IMR-90 (cell line): ENCODE measurements around the gene ORMDL2. TPM values are rescaled to one million over a fixed set of nuclear protein-coding genes. Genes with fewer than 3 reads are reported as not detected.
A peak's percentile ranks its signal among the peaks of the same experiment; 100 is the strongest.

Source experiments
- ATAC-seq: fragments of 200-7000 bp; cut with Tn5 transposase; 2 replicates; pipeline ENCODE4 v1.9.1; 2020; ENCODE audit warnings: low read depth, mild to moderate bottlenecking, moderate library complexity
- BruUV-seq: library from RNA; stranded (reverse); fragments of 400-500 nt; replicated peaks from 2 replicates; lab custom pipeline; 2021; lab: Mats Ljungman, UMichigan
- CTCF ChIA-PET: fragments of 300-600 bp; formaldehyde crosslinking; extraction: SDS; loops from one replicate; lab custom pipeline; 2021; ENCODE audit warnings: antibody characterized with exemption; lab: Yijun Ruan, JAX
- POLR2A ChIA-PET: fragments of 300-600 bp; sonication (Branson Sonifier 250); formaldehyde crosslinking; loops from one replicate; lab custom pipeline; 2022; ENCODE audit warnings: antibody characterized with exemption; ENCODE audit not compliant: unreplicated experiment; lab: Charles Lee
- DNase-seq: peaks from one replicate; pipeline ENCODE4 v3.0.0; 2013
- H2AFZ ChIP-seq: replicated peaks from 2 replicates; pipeline ENCODE3; 2013; ENCODE audit warnings: low read length, mild to moderate bottlenecking; ENCODE audit not compliant: poor library complexity
- H2AK5ac ChIP-seq: 2 replicates; pipeline ENCODE4 v1.6.1; 2013; ENCODE audit warnings: low read depth, low read length, inconsistent platforms
- H2AK9ac ChIP-seq: replicated peaks from 2 replicates; pipeline ENCODE3; 2013; ENCODE audit warnings: mild to moderate bottlenecking, low read depth, low read length, moderate library complexity; ENCODE audit not compliant: poor library complexity
- H2BK120ac ChIP-seq: 2 replicates; pipeline ENCODE4 v1.6.1; 2013; ENCODE audit warnings: low read depth, low read length, inconsistent platforms
- H2BK15ac ChIP-seq: 3 replicates; pipeline ENCODE4 v1.6.1; 2013; ENCODE audit warnings: low read depth, low read length, inconsistent platforms
- H2BK20ac ChIP-seq: 2 replicates; pipeline ENCODE4 v1.6.1; 2013; ENCODE audit warnings: low read depth, mild to moderate bottlenecking, inconsistent platforms, low read length, moderate library complexity
- H2BK5ac ChIP-seq: 2 replicates; pipeline ENCODE4 v1.6.1; 2013; ENCODE audit warnings: mild to moderate bottlenecking, low read depth, low read length, inconsistent platforms; ENCODE audit not compliant: poor library complexity, severe bottlenecking
- H3K14ac ChIP-seq: replicated peaks from 2 replicates; pipeline ENCODE4 v1.6.1; 2013; ENCODE audit warnings: low read depth, low read length, inconsistent platforms
- H3K18ac ChIP-seq: 2 replicates; pipeline ENCODE4 v1.6.1; 2013; ENCODE audit warnings: low read depth, low read length, control low read depth
- H3K23ac ChIP-seq: 2 replicates; pipeline ENCODE4 v1.6.1; 2013; ENCODE audit warnings: low read depth, low read length, inconsistent platforms
- H3K27ac ChIP-seq: 2 replicates; pipeline ENCODE4 v1.5.1; 2013; ENCODE audit warnings: mild to moderate bottlenecking, control low read depth, low read length; ENCODE audit not compliant: insufficient read depth
- H3K27me3 ChIP-seq: 2 replicates; pipeline ENCODE4 v1.6.1; 2013; ENCODE audit warnings: low read length; ENCODE audit not compliant: control insufficient read depth, insufficient read depth
- H3K36me3 ChIP-seq: 2 replicates; pipeline ENCODE4 v1.6.1; 2013; ENCODE audit warnings: low read length, mixed read lengths; ENCODE audit not compliant: control insufficient read depth, insufficient read depth
- H3K4ac ChIP-seq: 2 replicates; pipeline ENCODE4 v1.6.1; 2013; ENCODE audit warnings: low read depth, low read length, inconsistent platforms
- H3K4me1 ChIP-seq: 2 replicates; pipeline ENCODE4 v1.6.1; 2013; ENCODE audit warnings: low read length, mixed read lengths; ENCODE audit not compliant: control insufficient read depth, insufficient read depth
- H3K4me2 ChIP-seq: 2 replicates; pipeline ENCODE4 v1.6.1; 2013; ENCODE audit warnings: low read depth, mild to moderate bottlenecking, control low read depth, low read length, moderate library complexity
- H3K4me3 ChIP-seq: 2 replicates; pipeline ENCODE4 v1.5.1; 2013; ENCODE audit warnings: low read depth, mild to moderate bottlenecking, control low read depth, low read length, moderate library complexity; ENCODE audit not compliant: insufficient read depth
- H3K56ac ChIP-seq: 2 replicates; pipeline ENCODE4 v1.6.1; 2013; ENCODE audit warnings: low read length, inconsistent platforms; ENCODE audit not compliant: insufficient read depth; ENCODE audit errors: extremely low read depth
- H3K79me1 ChIP-seq, 2 experiments: 2 replicates each; pipeline ENCODE4 v1.6.1; 2013; ENCODE audit warnings: low read length in 2 of 2, inconsistent platforms in 1 of 2, low read depth in 1 of 2
- H3K9ac ChIP-seq: 2 replicates; pipeline ENCODE4 v1.6.1; 2013; ENCODE audit warnings: low read depth, low read length, control low read depth
- H3K9me1 ChIP-seq: 2 replicates; pipeline ENCODE4 v1.6.1; 2013; ENCODE audit warnings: low read length, inconsistent platforms; ENCODE audit not compliant: insufficient read depth
- H3K9me3 ChIP-seq: 2 replicates; pipeline ENCODE4 v1.6.1; 2013; ENCODE audit warnings: low read length; ENCODE audit not compliant: control insufficient read depth, insufficient read depth
- H4K20me1 ChIP-seq: 2 replicates; pipeline ENCODE4 v1.6.1; 2013; ENCODE audit warnings: low read length, inconsistent platforms; ENCODE audit not compliant: insufficient read depth
- H4K5ac ChIP-seq: 2 replicates; pipeline ENCODE4 v1.6.1; 2013; ENCODE audit warnings: mild to moderate bottlenecking, low read depth, low read length, control low read depth
- H4K8ac ChIP-seq, 2 experiments: 2 replicates each; pipeline ENCODE4 v1.6.1; 2013; ENCODE audit warnings: low read depth in 2 of 2, low read length in 2 of 2, control low read depth in 1 of 2, inconsistent platforms in 1 of 2
- H4K91ac ChIP-seq: 2 replicates; pipeline ENCODE4 v1.6.1; 2013; ENCODE audit warnings: low read depth, low read length, inconsistent platforms; ENCODE audit not compliant: insufficient read depth
- BHLHE40 ChIP-seq: fragments of 150-350 bp; IDR thresholded peaks from 2 replicates; pipeline ENCODE4 v1.6.1; 2016; ENCODE audit warnings: mild to moderate bottlenecking, low read depth, low read length
- FOS ChIP-seq: fragments of 150-350 bp; IDR thresholded peaks from 2 replicates; pipeline ENCODE4 v1.6.1; 2016; ENCODE audit warnings: low read depth, low read length
- WGBS, 2 experiments: methylation state at CpG; one replicate each; pipeline versions ENCODE4 v1.1.5 to v1.1.7; 2013; ENCODE audit warnings: missing lambda C conversion rate in 2 of 2; ENCODE audit not compliant: insufficient read length in 1 of 2; ENCODE audit errors: extremely low coverage in 2 of 2; 5-methylcytosine and 5-hydroxymethylcytosine counted together
- dilution Hi-C: fragments of 300-500 bp; cut with HindIII; formaldehyde crosslinking; loops from one replicate; pipeline ENCODE4 v1.14.3; 2018; ENCODE audit warnings: low sequenced_read_pairs; ENCODE audit not compliant: unreplicated experiment
- in situ Hi-C: fragments of 300-500 bp; cut with MboI; formaldehyde crosslinking; loops from 3 replicates; pipeline ENCODE4 v1.14.3; 2019; ENCODE audit warnings: low sequenced_read_pairs, inconsistent platforms, mixed read lengths
- intact Hi-C: fragments of 100-400 bp; cut with micrococcal nuclease; formaldehyde crosslinking; loops from 2 replicates; pipeline ENCODE4 v1.10.0; 2022
- polyA plus RNA-seq, 3 experiments: library from polyadenylated mRNA; depleted of rRNA; stranded (reverse); fragments of >200 nt; gene quantifications; 2 replicates each; pipeline ENCODE4 v1.2.3, GENCODE V29; 2012; ENCODE audit warnings: low replicate concordance in 1 of 3
- total RNA-seq: library from RNA; depleted of rRNA; stranded (reverse); fragments of >200 nt; gene quantifications from 2 replicates; pipeline ENCODE4 v1.2.3, GENCODE V29; 2012

ORMDL2 gene
- total and polyA plus RNA-seq, 2 of the 4 experiments (the other 2 are of a cell fraction), result 20.4 to 39.7 TPM

- H3K4me2 ChIP-seq, result no peak overlapping the region
- ATAC-seq (no peak), DNase-seq (no peak)
- intact Hi-C loops (no loop called here), dilution Hi-C loops (no loop called here), in situ Hi-C loops (loop anchor here (10.0 kb wide), 1 partner anchor 97 kb away; the partner anchor contains the start of gene PYM1)
- H2BK20ac ChIP-seq, result no peak overlapping the region
- H4K8ac ChIP-seq, result peak overlapping the region in 1 of 2 experiments; percentile 7; a peak in 1 of 4 replicates
- no peak overlapping the region for H2AFZ ChIP-seq
- BruUV-seq, result TSS peak; percentile 73
- no peak overlapping the region for H4K5ac ChIP-seq
- H2BK120ac ChIP-seq, result no peak overlapping the region
- no peak overlapping the region for H3K14ac ChIP-seq
- ChIA-PET CTCF (no interaction called here), POLR2A (interaction anchor here (0.6 kb wide), 1 partner anchor 13 kb away, joined by 3 read pairs; no protein-coding TSS in a partner anchor)
- 100% methylated on average over 1 of the region's 15 CpGs; no CpG with 5 or more reads in 1 of the 2 experiments for WGBS, 2 experiments
- no peak overlapping the region for H3K18ac ChIP-seq
- H2BK15ac ChIP-seq, result no peak overlapping the region
- no peak overlapping the region for H2AK9ac ChIP-seq
- H3K79me1 ChIP-seq, result peaks cover 33 to 68% of the 10 kb centered on the region in 2 experiments
- H3K4me1 ChIP-seq, result peaks cover 14% of the 10 kb centered on the region; the same call in 1 of the 2 replicates
- H3K27ac ChIP-seq, result no peak overlapping the region
- no peak overlapping the region for H3K4ac ChIP-seq
- no peak overlapping the region for H4K91ac ChIP-seq
- no peak overlapping the region for H2BK5ac ChIP-seq
- H3K36me3 ChIP-seq, result peaks cover 14% of the 10 kb centered on the region
- H3K27me3 ChIP-seq, result no peaks in the 10 kb centered on the region
- H3K9ac ChIP-seq, result no peak overlapping the region
- no peaks in the 10 kb centered on the region for H4K20me1 ChIP-seq
- H3K4me3 ChIP-seq, result no peak overlapping the region
- H3K23ac ChIP-seq, result no peak overlapping the region
- H2AK5ac ChIP-seq, result peak overlapping the region; percentile 17; the same call in 1 of the 2 replicates
- no peak overlapping the region for H3K56ac ChIP-seq
- TF ChIP-seq FOS (no peak), BHLHE40 (no peak)
- H3K9me3 ChIP-seq, result no peaks in the 10 kb centered on the region
- H3K9me1 ChIP-seq, result peaks cover 15% of the 10 kb centered on the region; the same call in 1 of the 2 replicates
Observed at GRCh38 chr12:55827806-55828205, 10.0 kb downstream of the ORMDL2 start.
